Left ventricle myocardium inferior (tissue), 1 donor: ENCODE results near the gene HGFAC. TPM values are rescaled to one million over a fixed set of nuclear protein-coding genes. Genes with fewer than 3 reads are reported as not detected.
A peak's percentile ranks its signal among the peaks of the same experiment; 100 is the strongest.

ENCODE experiments used
- DNase-seq: peaks from one replicate; pipeline ENCODE4 v3.0.0-alpha.2; 2020
- H3K27ac ChIP-seq: fragments of 200-600 bp; replicated peaks from 2 replicates; pipeline ENCODE4 v1.8.0; 2021
- H3K27me3 ChIP-seq: fragments of 200-600 bp; 2 replicates; pipeline ENCODE4 v1.8.0; 2021; ENCODE audit warnings: low read depth
- H3K36me3 ChIP-seq: fragments of 200-600 bp; 2 replicates; pipeline ENCODE4 v1.8.0; 2021
- H3K4me1 ChIP-seq: fragments of 200-600 bp; 2 replicates; pipeline ENCODE4 v1.8.0; 2021
- H3K4me3 ChIP-seq: fragments of 200-600 bp; 2 replicates; pipeline ENCODE4 v1.8.0; 2021; ENCODE audit warnings: mild to moderate bottlenecking, moderate library complexity
- H3K9me3 ChIP-seq: fragments of 200-600 bp; replicated peaks from 2 replicates; pipeline ENCODE4 v1.8.0; 2021
- CTCF ChIP-seq: fragments of 200-600 bp; IDR thresholded peaks from 2 replicates; pipeline ENCODE4 v1.8.0; 2021; ENCODE audit warnings: antibody characterized with exemption, mild to moderate bottlenecking, borderline replicate concordance
- intact Hi-C: fragments of 100-400 bp; cut with micrococcal nuclease; formaldehyde crosslinking; loops from one replicate; pipeline ENCODE4 v1.11.0; 2022
- total RNA-seq: library from RNA; stranded (reverse); fragmentation: NEBNext Ultra II Directional; extraction: Animal tissue kit (Norgen Biotek cat#: 25700); gene quantifications from one replicate; pipeline ENCODE4 v1.2.1, GENCODE V29; 2021
- donor health status: DM: no; HTN: yes; CAD: no; lungs with severe emphysema.

Gene HGFAC
- total RNA-seq, 1 donor from 2014 or later, result 0.80 TPM

- Histone ChIP-seq H3K36me3 (peaks cover 16% of the 10 kb centered on the region), H3K27me3 (peaks cover 49% of the 10 kb centered on the region), H3K27ac (no peak overlapping the region), H3K4me1 (peaks cover 50% of the 10 kb centered on the region), H3K9me3 (no peaks in the 10 kb centered on the region), H3K4me3 (no peak overlapping the region)
- intact Hi-C loops, result no loop called here
- no peak for DNase-seq
- no peak for TF ChIP-seq CTCF
These were observed 50.1 kb downstream of the HGFAC start for GRCh38 chr4:3491681-3492405.

GRCh38 chr4:3492741-3493719 is 51.3 kb downstream of the HGFAC start:
- Histone ChIP-seq H3K4me3 (no peak overlapping the region), H3K9me3 (no peaks in the 10 kb centered on the region), H3K27ac (no peak overlapping the region), H3K36me3 (peaks cover 16% of the 10 kb centered on the region), H3K27me3 (peaks cover 48% of the 10 kb centered on the region), H3K4me1 (peaks cover 44% of the 10 kb centered on the region)
- intact Hi-C loops, result no loop called here
- TF ChIP-seq CTCF, result no peak
- DNase-seq, result no peak

- H3K4me3 ChIP-seq, result no peak overlapping the region
- no peaks in the 10 kb centered on the region for H3K9me3 ChIP-seq
- intact Hi-C loops, result no loop called here
- H3K27ac ChIP-seq, result peak overlapping the region; percentile 42
- DNase-seq, result no peak
- H3K4me1 ChIP-seq, result peaks cover 49% of the 10 kb centered on the region
- peaks cover 48% of the 10 kb centered on the region for H3K27me3 ChIP-seq
- H3K36me3 ChIP-seq, result peaks cover 16% of the 10 kb centered on the region
- TF ChIP-seq CTCF, result no peak
These were observed 52.1 kb downstream of the HGFAC start for GRCh38 chr4:3493720-3494461.

GRCh38 chr4:3494462-3494871 is 52.7 kb downstream of the HGFAC start:
- no peaks in the 10 kb centered on the region for H3K9me3 ChIP-seq
- DNase-seq, result no peak
- peaks cover 48% of the 10 kb centered on the region for H3K27me3 ChIP-seq
- H3K4me3 ChIP-seq, result no peak overlapping the region
- H3K27ac ChIP-seq, result peak overlapping the region; percentile 42
- intact Hi-C loops, result no loop called here
- no peak for TF ChIP-seq CTCF
- H3K36me3 ChIP-seq, result peaks cover 16% of the 10 kb centered on the region
- peaks cover 51% of the 10 kb centered on the region for H3K4me1 ChIP-seq
